ENCODE measurements around the gene MISP. TPM values are rescaled to one million over a fixed set of nuclear protein-coding genes. Genes with fewer than 3 reads are reported as not detected.
A peak's percentile ranks its signal among the peaks of the same experiment; 100 is the strongest.

The MISP gene
- total and polyA plus RNA-seq, 9 of the 15 experiments (the other 6 are each of a cell fraction or from before 2014, with no cell fraction given), result 0.04 to 0.29 (median 0.05) TPM; not detected in 5

DNA sequence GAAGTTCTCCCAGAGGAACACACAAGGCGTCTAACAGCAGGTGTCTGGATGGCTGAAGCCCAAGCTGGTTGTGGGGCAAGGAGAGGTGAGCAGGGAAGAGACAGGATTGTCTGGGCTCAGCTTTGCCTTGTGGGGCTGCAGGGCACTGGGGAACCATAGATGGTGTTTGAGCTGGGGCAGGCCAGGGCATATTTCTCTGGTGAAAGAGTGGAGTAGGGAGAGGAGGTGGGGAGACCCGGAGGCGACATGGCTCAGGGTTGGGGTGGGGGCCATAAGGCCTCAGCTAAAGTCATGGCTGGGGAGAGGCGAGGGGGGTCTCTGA is 47.6 kb upstream of the MISP start (continued):
- TF ChIP-seq, protein P1, sequence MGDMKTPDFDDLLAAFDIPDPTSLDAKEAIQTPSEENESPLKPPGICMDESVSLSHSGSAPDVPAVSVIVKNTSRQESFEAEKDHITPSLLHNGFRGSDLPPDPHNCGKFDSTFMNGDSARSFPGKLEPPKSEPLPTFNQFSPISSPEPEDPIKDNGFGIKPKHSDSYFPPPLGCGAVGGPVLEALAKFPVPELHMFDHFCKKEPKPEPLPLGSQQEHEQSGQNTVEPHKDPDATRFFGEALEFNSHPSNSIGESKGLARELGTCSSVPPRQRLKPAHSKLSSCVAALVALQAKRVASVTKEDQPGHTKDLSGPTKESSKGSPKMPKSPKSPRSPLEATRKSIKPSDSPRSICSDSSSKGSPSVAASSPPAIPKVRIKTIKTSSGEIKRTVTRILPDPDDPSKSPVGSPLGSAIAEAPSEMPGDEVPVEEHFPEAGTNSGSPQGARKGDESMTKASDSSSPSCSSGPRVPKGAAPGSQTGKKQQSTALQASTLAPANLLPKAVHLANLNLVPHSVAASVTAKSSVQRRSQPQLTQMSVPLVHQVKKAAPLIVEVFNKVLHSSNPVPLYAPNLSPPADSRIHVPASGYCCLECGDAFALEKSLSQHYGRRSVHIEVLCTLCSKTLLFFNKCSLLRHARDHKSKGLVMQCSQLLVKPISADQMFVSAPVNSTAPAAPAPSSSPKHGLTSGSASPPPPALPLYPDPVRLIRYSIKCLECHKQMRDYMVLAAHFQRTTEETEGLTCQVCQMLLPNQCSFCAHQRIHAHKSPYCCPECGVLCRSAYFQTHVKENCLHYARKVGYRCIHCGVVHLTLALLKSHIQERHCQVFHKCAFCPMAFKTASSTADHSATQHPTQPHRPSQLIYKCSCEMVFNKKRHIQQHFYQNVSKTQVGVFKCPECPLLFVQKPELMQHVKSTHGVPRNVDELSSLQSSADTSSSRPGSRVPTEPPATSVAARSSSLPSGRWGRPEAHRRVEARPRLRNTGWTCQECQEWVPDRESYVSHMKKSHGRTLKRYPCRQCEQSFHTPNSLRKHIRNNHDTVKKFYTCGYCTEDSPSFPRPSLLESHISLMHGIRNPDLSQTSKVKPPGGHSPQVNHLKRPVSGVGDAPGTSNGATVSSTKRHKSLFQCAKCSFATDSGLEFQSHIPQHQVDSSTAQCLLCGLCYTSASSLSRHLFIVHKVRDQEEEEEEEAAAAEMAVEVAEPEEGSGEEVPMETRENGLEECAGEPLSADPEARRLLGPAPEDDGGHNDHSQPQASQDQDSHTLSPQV (IDR thresholded peaks at IDR 0.05), result no peak
- TF ChIP-seq PHF20 (IDR thresholded peaks at IDR 0.05; ENCODE audit: partially characterized antibody) (peak; percentile 55), RBM25 (IDR thresholded peaks at IDR 0.05; ENCODE audit: low read depth, low read length, severe bottlenecking) (peak; percentile 85), DACH1 (IDR thresholded peaks at IDR 0.05; ENCODE audit: partially characterized antibody) (no peak), SMAD1 (IDR thresholded peaks at IDR 0.05; ENCODE audit: low read depth, low read length, partially characterized antibody) (no peak), MAFF (IDR thresholded peaks at IDR 0.05; ENCODE audit: low read length) (no peak), SNRNP70 (optimal IDR thresholded peaks at IDR 0.05; ENCODE audit: low read depth, low read length) (no peak), ZNF764 (CRISPR knock-in tag; IDR thresholded peaks at IDR 0.05; ENCODE audit: low read depth) (no peak), KDM1A (IDR thresholded peaks at IDR 0.05) (peak; percentile 88 to 95), CREM (IDR thresholded peaks at IDR 0.05; ENCODE audit: low read depth) (no peak; the same call in 1 of the 2 replicates), BRF1 (IDR thresholded peaks at IDR 0.05; ENCODE audit: borderline replicate concordance, extremely low read depth, insufficient read length) (no peak), ADNP (tag; IDR thresholded peaks at IDR 0.05) (no peak), NCOA4 (IDR thresholded peaks at IDR 0.05; ENCODE audit: partially characterized antibody) (no peak)
- TF ChIP-seq, protein P2, sequence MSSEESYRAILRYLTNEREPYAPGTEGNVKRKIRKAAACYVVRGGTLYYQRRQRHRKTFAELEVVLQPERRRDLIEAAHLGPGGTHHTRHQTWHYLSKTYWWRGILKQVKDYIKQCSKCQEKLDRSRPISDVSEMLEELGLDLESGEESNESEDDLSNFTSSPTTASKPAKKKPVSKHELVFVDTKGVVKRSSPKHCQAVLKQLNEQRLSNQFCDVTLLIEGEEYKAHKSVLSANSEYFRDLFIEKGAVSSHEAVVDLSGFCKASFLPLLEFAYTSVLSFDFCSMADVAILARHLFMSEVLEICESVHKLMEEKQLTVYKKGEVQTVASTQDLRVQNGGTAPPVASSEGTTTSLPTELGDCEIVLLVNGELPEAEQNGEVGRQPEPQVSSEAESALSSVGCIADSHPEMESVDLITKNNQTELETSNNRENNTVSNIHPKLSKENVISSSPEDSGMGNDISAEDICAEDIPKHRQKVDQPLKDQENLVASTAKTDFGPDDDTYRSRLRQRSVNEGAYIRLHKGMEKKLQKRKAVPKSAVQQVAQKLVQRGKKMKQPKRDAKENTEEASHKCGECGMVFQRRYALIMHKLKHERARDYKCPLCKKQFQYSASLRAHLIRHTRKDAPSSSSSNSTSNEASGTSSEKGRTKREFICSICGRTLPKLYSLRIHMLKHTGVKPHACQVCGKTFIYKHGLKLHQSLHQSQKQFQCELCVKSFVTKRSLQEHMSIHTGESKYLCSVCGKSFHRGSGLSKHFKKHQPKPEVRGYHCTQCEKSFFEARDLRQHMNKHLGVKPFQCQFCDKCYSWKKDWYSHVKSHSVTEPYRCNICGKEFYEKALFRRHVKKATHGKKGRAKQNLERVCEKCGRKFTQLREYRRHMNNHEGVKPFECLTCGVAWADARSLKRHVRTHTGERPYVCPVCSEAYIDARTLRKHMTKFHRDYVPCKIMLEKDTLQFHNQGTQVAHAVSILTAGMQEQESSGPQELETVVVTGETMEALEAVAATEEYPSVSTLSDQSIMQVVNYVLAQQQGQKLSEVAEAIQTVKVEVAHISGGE (CRISPR knock-in tag; IDR thresholded peaks at IDR 0.05), result peak in 2 of 3 experiments; percentile 11 to 80; a peak in 2 of 6 replicates
- TF ChIP-seq, protein P3, sequence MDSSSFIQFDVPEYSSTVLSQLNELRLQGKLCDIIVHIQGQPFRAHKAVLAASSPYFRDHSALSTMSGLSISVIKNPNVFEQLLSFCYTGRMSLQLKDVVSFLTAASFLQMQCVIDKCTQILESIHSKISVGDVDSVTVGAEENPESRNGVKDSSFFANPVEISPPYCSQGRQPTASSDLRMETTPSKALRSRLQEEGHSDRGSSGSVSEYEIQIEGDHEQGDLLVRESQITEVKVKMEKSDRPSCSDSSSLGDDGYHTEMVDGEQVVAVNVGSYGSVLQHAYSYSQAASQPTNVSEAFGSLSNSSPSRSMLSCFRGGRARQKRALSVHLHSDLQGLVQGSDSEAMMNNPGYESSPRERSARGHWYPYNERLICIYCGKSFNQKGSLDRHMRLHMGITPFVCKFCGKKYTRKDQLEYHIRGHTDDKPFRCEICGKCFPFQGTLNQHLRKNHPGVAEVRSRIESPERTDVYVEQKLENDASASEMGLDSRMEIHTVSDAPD (CRISPR knock-in tag; IDR thresholded peaks at IDR 0.05), result no peak
- TF ChIP-seq, protein P4, sequence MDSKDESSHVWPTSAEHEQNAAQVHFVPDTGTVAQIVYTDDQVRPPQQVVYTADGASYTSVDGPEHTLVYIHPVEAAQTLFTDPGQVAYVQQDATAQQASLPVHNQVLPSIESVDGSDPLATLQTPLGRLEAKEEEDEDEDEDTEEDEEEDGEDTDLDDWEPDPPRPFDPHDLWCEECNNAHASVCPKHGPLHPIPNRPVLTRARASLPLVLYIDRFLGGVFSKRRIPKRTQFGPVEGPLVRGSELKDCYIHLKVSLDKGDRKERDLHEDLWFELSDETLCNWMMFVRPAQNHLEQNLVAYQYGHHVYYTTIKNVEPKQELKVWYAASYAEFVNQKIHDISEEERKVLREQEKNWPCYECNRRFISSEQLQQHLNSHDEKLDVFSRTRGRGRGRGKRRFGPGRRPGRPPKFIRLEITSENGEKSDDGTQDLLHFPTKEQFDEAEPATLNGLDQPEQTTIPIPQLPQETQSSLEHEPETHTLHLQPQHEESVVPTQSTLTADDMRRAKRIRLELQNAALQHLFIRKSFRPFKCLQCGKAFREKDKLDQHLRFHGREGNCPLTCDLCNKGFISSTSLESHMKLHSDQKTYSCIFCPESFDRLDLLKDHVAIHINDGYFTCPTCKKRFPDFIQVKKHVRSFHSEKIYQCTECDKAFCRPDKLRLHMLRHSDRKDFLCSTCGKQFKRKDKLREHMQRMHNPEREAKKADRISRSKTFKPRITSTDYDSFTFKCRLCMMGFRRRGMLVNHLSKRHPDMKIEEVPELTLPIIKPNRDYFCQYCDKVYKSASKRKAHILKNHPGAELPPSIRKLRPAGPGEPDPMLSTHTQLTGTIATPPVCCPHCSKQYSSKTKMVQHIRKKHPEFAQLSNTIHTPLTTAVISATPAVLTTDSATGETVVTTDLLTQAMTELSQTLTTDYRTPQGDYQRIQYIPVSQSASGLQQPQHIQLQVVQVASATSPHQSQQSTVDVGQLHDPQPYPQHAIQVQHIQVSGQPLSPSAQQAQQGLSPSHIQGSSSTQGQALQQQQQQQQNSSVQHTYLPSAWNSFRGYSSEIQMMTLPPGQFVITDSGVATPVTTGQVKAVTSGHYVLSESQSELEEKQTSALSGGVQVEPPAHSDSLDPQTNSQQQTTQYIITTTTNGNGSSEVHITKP (IDR thresholded peaks at IDR 0.05; ENCODE audit: partially characterized antibody), result no peak
